Right lobe of liver (tissue), 4 donors: ENCODE measurements around the gene DKK1.

Experiments
- POLR2A ChIP-seq: fragments of 450-650 bp; IDR thresholded peaks from one replicate; pipeline ENCODE4 v1.6.1; 2017; ENCODE audit warnings: antibody characterized with exemption, mild to moderate bottlenecking
- TF ChIP-seq, protein P1 (sequence below), 4 donors: fragments of 200-600 bp in 3 of 4; fragments of 450-650 bp in 1 of 4; IDR thresholded peaks; one replicate each; pipeline versions ENCODE4 v1.5.1 to v1.8.0; 2016 to 2022; ENCODE audit warnings: antibody characterized with exemption in 4 of 4, mild to moderate bottlenecking in 2 of 4
- donor health status: DM: no; HTN: no; CAD: no.
- donor health status: DM: no; HTN: no; CAD: no.
- donor health status: DM: no; HTN: yes; CAD: no.

DNA sequence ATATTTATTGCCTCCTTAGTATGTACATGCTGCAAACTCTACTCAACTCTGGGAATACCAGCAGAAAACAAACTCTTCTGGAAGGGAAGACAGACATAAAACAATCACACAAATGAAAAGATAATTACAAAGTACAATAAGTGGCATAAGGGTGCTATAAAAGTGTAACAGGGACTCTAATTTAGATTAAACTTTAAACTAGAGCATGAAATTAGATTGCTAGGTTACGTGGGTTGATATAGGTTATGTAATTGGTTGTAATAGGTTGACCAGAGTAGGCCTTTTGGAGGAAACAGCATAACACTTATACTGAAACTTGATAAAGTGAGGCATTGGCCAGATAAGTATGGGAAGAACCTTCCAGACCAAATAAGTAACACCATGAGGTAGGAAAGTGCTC, 26.2 kb upstream of the DKK1 start:
- TF ChIP-seq, protein P1, sequence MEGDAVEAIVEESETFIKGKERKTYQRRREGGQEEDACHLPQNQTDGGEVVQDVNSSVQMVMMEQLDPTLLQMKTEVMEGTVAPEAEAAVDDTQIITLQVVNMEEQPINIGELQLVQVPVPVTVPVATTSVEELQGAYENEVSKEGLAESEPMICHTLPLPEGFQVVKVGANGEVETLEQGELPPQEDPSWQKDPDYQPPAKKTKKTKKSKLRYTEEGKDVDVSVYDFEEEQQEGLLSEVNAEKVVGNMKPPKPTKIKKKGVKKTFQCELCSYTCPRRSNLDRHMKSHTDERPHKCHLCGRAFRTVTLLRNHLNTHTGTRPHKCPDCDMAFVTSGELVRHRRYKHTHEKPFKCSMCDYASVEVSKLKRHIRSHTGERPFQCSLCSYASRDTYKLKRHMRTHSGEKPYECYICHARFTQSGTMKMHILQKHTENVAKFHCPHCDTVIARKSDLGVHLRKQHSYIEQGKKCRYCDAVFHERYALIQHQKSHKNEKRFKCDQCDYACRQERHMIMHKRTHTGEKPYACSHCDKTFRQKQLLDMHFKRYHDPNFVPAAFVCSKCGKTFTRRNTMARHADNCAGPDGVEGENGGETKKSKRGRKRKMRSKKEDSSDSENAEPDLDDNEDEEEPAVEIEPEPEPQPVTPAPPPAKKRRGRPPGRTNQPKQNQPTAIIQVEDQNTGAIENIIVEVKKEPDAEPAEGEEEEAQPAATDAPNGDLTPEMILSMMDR (IDR thresholded peaks at IDR 0.05) = no peak
- no peak for TF ChIP-seq POLR2A
